H1 (cell line): ENCODE measurements around the gene IBSP. TPM values are rescaled to one million over a fixed set of nuclear protein-coding genes. Genes with fewer than 3 reads are reported as not detected.

Source experiments
- CTCF ChIA-PET: fragments of 300-600 bp; sonication (Branson Sonifier 250); formaldehyde crosslinking; loops from one replicate; lab custom pipeline; 2021; ENCODE audit not compliant: partially characterized antibody; lab: Charles Lee
- POLR2A ChIA-PET: fragments of 300-600 bp; sonication (Branson Sonifier 250); formaldehyde crosslinking; loops from one replicate; lab custom pipeline; 2021; ENCODE audit warnings: inconsistent platforms; ENCODE audit not compliant: partially characterized antibody; lab: Charles Lee
- DNase-seq, 2 experiments: peaks; one replicate each; pipeline versions ENCODE4 v3.0.0 to v3.0.0-alpha.2; 2010 to 2022; ENCODE audit warnings: low spot score in 2 of 2, low read depth in 1 of 2, mixed read lengths in 1 of 2
- FAIRE-seq: peaks from 2 replicates; lab custom pipeline; 2011; peaks lifted over from hg19 to GRCh38; lab: Jason Lieb, UNC
- H2AFZ ChIP-seq: 2 replicates; pipeline ENCODE4 v1.8.1; 2012; ENCODE audit warnings: low read length, inconsistent platforms
- H2AK5ac ChIP-seq: 2 replicates; pipeline ENCODE4 v1.6.1; 2013; ENCODE audit warnings: low read depth, low read length
- H2BK120ac ChIP-seq: replicated peaks from 2 replicates; pipeline ENCODE3; 2013; ENCODE audit warnings: low read depth, low read length, inconsistent platforms
- H2BK12ac ChIP-seq: 2 replicates; pipeline ENCODE4 v1.6.1; 2013; ENCODE audit warnings: low read depth, low read length
- H2BK15ac ChIP-seq: 2 replicates; pipeline ENCODE4 v1.6.1; 2013; ENCODE audit warnings: low read length
- H2BK20ac ChIP-seq: 2 replicates; pipeline ENCODE4 v1.6.1; 2013; ENCODE audit warnings: low read length
- H2BK5ac ChIP-seq: 2 replicates; pipeline ENCODE4 v1.6.1; 2013; ENCODE audit warnings: low read depth, low read length
- H3K14ac ChIP-seq: 2 replicates; pipeline ENCODE4 v1.6.1; 2013; ENCODE audit warnings: inconsistent platforms; ENCODE audit not compliant: insufficient read length
- H3K18ac ChIP-seq: 2 replicates; pipeline ENCODE4 v1.6.1; 2013; ENCODE audit warnings: low read length; ENCODE audit errors: extremely low read depth
- H3K23ac ChIP-seq: 2 replicates; pipeline ENCODE4 v1.6.1; 2013; ENCODE audit warnings: inconsistent platforms; ENCODE audit not compliant: insufficient read length
- H3K23me2 ChIP-seq: 2 replicates; pipeline ENCODE4 v1.6.1; 2013; ENCODE audit warnings: low read depth, low read length
- H3K27ac ChIP-seq: 2 replicates; pipeline ENCODE4 v1.6.1; 2011; ENCODE audit warnings: low read depth, low read length, inconsistent platforms
- H3K27me3 ChIP-seq, 4 experiments: replicated peaks in 1 of 4; 1 replicate in 1 of 4; 2 replicates in 3 of 4; pipeline versions ENCODE4 v1.6.1 to v1.8.1; 2011 to 2013; ENCODE audit warnings: low read length in 3 of 4, mild to moderate bottlenecking in 3 of 4, inconsistent platforms in 2 of 4, mixed read lengths in 2 of 4, moderate library complexity in 1 of 4; ENCODE audit not compliant: control insufficient read depth in 3 of 4, insufficient read depth in 3 of 4; ENCODE audit errors: extremely low read depth in 1 of 4
- H3K36me3 ChIP-seq, 4 experiments: 2 replicates each; pipeline versions ENCODE4 v1.6.1 to v1.8.1; 2011 to 2013; ENCODE audit warnings: mild to moderate bottlenecking in 4 of 4, low read length in 3 of 4, moderate library complexity in 2 of 4, control low read depth in 1 of 4, inconsistent platforms in 1 of 4; ENCODE audit not compliant: insufficient read depth in 4 of 4, control insufficient read depth in 2 of 4
- H3K4ac ChIP-seq: replicated peaks from 2 replicates; pipeline ENCODE3; 2013; ENCODE audit warnings: low read length, low read depth, mixed read lengths, inconsistent platforms; ENCODE audit not compliant: insufficient read length
- H3K4me1 ChIP-seq, 4 experiments: replicated peaks in 1 of 4; 1 replicate in 1 of 4; 2 replicates in 3 of 4; pipeline versions ENCODE4 v1.6.1 to v1.8.1; 2011 to 2013; ENCODE audit warnings: low read length in 3 of 4, inconsistent platforms in 2 of 4, mixed read lengths in 1 of 4; ENCODE audit not compliant: insufficient read depth in 4 of 4, control insufficient read depth in 3 of 4
- H3K4me2 ChIP-seq, 2 experiments: 2 replicates each; pipeline versions ENCODE4 v1.6.1 to v1.8.1; 2011 to 2013; ENCODE audit warnings: low read depth in 2 of 2, low read length in 2 of 2, control low read depth in 1 of 2, inconsistent platforms in 1 of 2, mild to moderate bottlenecking in 1 of 2; ENCODE audit not compliant: insufficient read depth in 1 of 2
- H3K4me3 ChIP-seq, 4 experiments: fragments of 200-600, 300-600 bp in 1 of 4; sonication (generic), shearing (Covaris generic), sonication (Bioruptor Twin) in 1 of 4; 2 replicates each; pipeline versions ENCODE4 v1.5.1 to v1.8.1; 2011 to 2016; ENCODE audit warnings: low read length in 4 of 4, low read depth in 3 of 4, control low read depth in 2 of 4, inconsistent platforms in 2 of 4, mild to moderate bottlenecking in 2 of 4, mixed read lengths in 1 of 4, moderate library complexity in 1 of 4; ENCODE audit not compliant: insufficient read depth in 2 of 4; ENCODE audit errors: extremely low read depth in 1 of 4
- H3K56ac ChIP-seq: replicated peaks from 2 replicates; pipeline ENCODE3; 2013; ENCODE audit warnings: low read depth, mild to moderate bottlenecking, mixed read lengths, low read length, inconsistent platforms; ENCODE audit not compliant: insufficient read length
- H3K79me1 ChIP-seq: 2 replicates; pipeline ENCODE4 v1.6.1; 2013; ENCODE audit warnings: low read depth, low read length, control low read depth
- H3K79me2 ChIP-seq, 2 experiments: 2 replicates each; pipeline versions ENCODE4 v1.6.1 to v1.8.1; 2012 to 2013; ENCODE audit warnings: low read length in 2 of 2, mild to moderate bottlenecking in 2 of 2, inconsistent platforms in 1 of 2; ENCODE audit not compliant: insufficient read depth in 2 of 2, control insufficient read depth in 1 of 2
- H3K9ac ChIP-seq, 4 experiments: replicated peaks in 1 of 4; 1 replicate in 1 of 4; 2 replicates in 3 of 4; pipeline versions ENCODE4 v1.6.1 to v1.8.1; 2011 to 2013; ENCODE audit warnings: low read depth in 3 of 4, low read length in 3 of 4, control low read depth in 2 of 4, mild to moderate bottlenecking in 2 of 4, moderate library complexity in 2 of 4, inconsistent platforms in 1 of 4; ENCODE audit errors: extremely low read depth in 1 of 4
- H3K9me3 ChIP-seq, 2 experiments: 2 replicates each; pipeline versions ENCODE4 v1.6.1 to v1.8.1; 2012 to 2013; ENCODE audit warnings: mild to moderate bottlenecking in 2 of 2, moderate library complexity in 2 of 2, control low read depth in 1 of 2, inconsistent platforms in 1 of 2, low read depth in 1 of 2, low read length in 1 of 2, mixed read lengths in 1 of 2; ENCODE audit not compliant: insufficient read depth in 2 of 2
- H4K20me1 ChIP-seq, 2 experiments: replicated peaks in 1 of 2; 2 replicates each; pipeline versions ENCODE3 to v1.8.1; 2011 to 2013; ENCODE audit warnings: inconsistent platforms in 2 of 2, low read length in 2 of 2, mild to moderate bottlenecking in 1 of 2; ENCODE audit not compliant: insufficient read depth in 2 of 2, control insufficient read depth in 1 of 2
- H4K5ac ChIP-seq: 2 replicates; pipeline ENCODE4 v1.6.1; 2013; ENCODE audit warnings: low read length, low read depth, mixed read lengths, inconsistent platforms; ENCODE audit not compliant: insufficient read length
- H4K8ac ChIP-seq: 2 replicates; pipeline ENCODE4 v1.8.0; 2013; ENCODE audit warnings: mild to moderate bottlenecking, moderate library complexity, low read length, inconsistent platforms; ENCODE audit not compliant: insufficient read depth; ENCODE audit errors: extremely low read depth
- H4K91ac ChIP-seq: replicated peaks from 2 replicates; pipeline ENCODE3; 2013; ENCODE audit warnings: low read length, mixed read lengths, inconsistent platforms; ENCODE audit not compliant: insufficient read length
- BRCA1 ChIP-seq: IDR thresholded peaks from 2 replicates; pipeline ENCODE4 v1.6.1; 2012; ENCODE audit warnings: low read depth, low read length, improper control_type of control experiment
- CBX5 ChIP-seq: fragments of 300-800, 300-1000 bp; sonication (generic); IDR thresholded peaks from 2 replicates; pipeline ENCODE4 v1.7.1; 2016; ENCODE audit warnings: antibody characterized with exemption, low read length, low read depth
- CBX8 ChIP-seq: fragments of 300-800, 300-1000 bp; sonication (generic); IDR thresholded peaks from 2 replicates; pipeline ENCODE4 v1.7.1; 2016; ENCODE audit warnings: low read depth, low read length, borderline replicate concordance
- CEBPB ChIP-seq: IDR thresholded peaks from 2 replicates; pipeline ENCODE4 v1.6.1; 2012; ENCODE audit warnings: low read depth, low read length
- CREB1 ChIP-seq: IDR thresholded peaks from 2 replicates; pipeline ENCODE4 v1.6.1; 2012; ENCODE audit warnings: inconsistent platforms
- GABPA ChIP-seq: IDR thresholded peaks from 2 replicates; pipeline ENCODE4 v1.6.1; 2011; ENCODE audit warnings: mild to moderate bottlenecking, low read length, moderate library complexity, borderline replicate concordance; ENCODE audit not compliant: insufficient read depth
- GTF2F1 ChIP-seq: IDR thresholded peaks from 2 replicates; pipeline ENCODE4 v1.6.1; 2012; ENCODE audit warnings: low read depth, low read length, improper control_type of control experiment, borderline replicate concordance
- JUND ChIP-seq: IDR thresholded peaks from 2 replicates; pipeline ENCODE4 v1.6.1; 2011; ENCODE audit warnings: mild to moderate bottlenecking, improper control_type of control experiment, low read length
- KDM5A ChIP-seq: fragments of 200-600 bp; IDR thresholded peaks from 2 replicates; pipeline ENCODE4 v1.7.1; 2012; ENCODE audit warnings: mild to moderate bottlenecking, low read length, inconsistent platforms, mixed read lengths
- MAX ChIP-seq: IDR thresholded peaks from 2 replicates; pipeline ENCODE4 v1.6.1; 2012; ENCODE audit warnings: inconsistent platforms
- NRF1 ChIP-seq: IDR thresholded peaks from 2 replicates; pipeline ENCODE4 v1.6.1; 2011; ENCODE audit warnings: mild to moderate bottlenecking, low read depth, low read length, improper control_type of control experiment
- PHF8 ChIP-seq: fragments of 200-600 bp; sonication (generic); conservative IDR thresholded peaks from 2 replicates; pipeline ENCODE4 v1.7.1; 2012; ENCODE audit warnings: low read depth, mild to moderate bottlenecking, inconsistent platforms, low read length, moderate library complexity
- POU5F1 ChIP-seq: IDR thresholded peaks from 2 replicates; pipeline ENCODE4 v1.6.1; 2011; ENCODE audit warnings: low read depth, mild to moderate bottlenecking, low read length, moderate library complexity
- RFX5 ChIP-seq: IDR thresholded peaks from 2 replicates; pipeline ENCODE4 v1.6.1; 2011; ENCODE audit warnings: low read depth, low read length, improper control_type of control experiment, borderline replicate concordance
- TAF7 ChIP-seq: optimal IDR thresholded peaks from 2 replicates; pipeline ENCODE3; 2011; ENCODE audit warnings: low read depth, mild to moderate bottlenecking, inconsistent platforms, low read length, moderate library complexity, borderline replicate concordance
- TBP ChIP-seq: IDR thresholded peaks from 2 replicates; pipeline ENCODE4 v1.6.1; 2011; ENCODE audit warnings: low read depth, low read length, improper control_type of control experiment
- WGBS, 2 experiments: shearing (Covaris generic) in 1 of 2; methylation state at CpG; one replicate each; pipeline versions ENCODE4 v1.1.6 to v1.1.7; 2013 to 2015; ENCODE audit warnings: low lambda C conversion rate in 2 of 2, mixed read lengths in 2 of 2, inconsistent platforms in 1 of 2, low coverage in 1 of 2, missing lambda C conversion rate in 1 of 2; ENCODE audit not compliant: insufficient replicate concordance in 2 of 2, insufficient coverage in 1 of 2, insufficient read length in 1 of 2; ENCODE audit errors: extremely low coverage in 1 of 2, missing lambda C conversion rate in 1 of 2; 5-methylcytosine and 5-hydroxymethylcytosine counted together
- polyA plus RNA-seq, 7 experiments: library from polyadenylated mRNA; depleted of rRNA in 3 of 7; stranded (reverse) in 5 of 7; unstranded in 2 of 7; fragments of >200 nt in 5 of 7; fragments of 200-250 nt in 2 of 7; gene quantifications; 1 replicate in 5 of 7; 2 replicates in 1 of 7; 4 replicates in 1 of 7; pipeline versions ENCODE4 v1.2.1 to v1.2.3, GENCODE V29; 2011 to 2013; ENCODE audit warnings: missing spikeins in 2 of 7, mixed read lengths in 2 of 7
- total RNA-seq: library from RNA; stranded (reverse); fragmentation: NEBNext Ultra II Directional; extraction: Animal tissue kit (Norgen Biotek cat#: 25700); gene quantifications from 2 replicates; pipeline ENCODE4 v1.2.1, GENCODE V29; 2021

The IBSP gene
- total and polyA plus RNA-seq, 2 of the 8 experiments (the other 6 are each of a cell fraction or from before 2014, with no cell fraction given): not detected

- POLR2A ChIA-PET: no interaction called here
- Histone ChIP-seq H2BK120ac (no peak overlapping the region), H3K9me3 (peaks cover 0 to 4% of the 10 kb centered on the region in 2 experiments; a peak in 2 of 4 replicates), H3K27me3 (no peaks in the 10 kb centered on the region), H3K18ac (no peak overlapping the region), H2BK20ac (no peak overlapping the region), H3K56ac (no peak overlapping the region), H3K79me2 (no peaks in the 10 kb centered on the region), H2BK5ac (no peak overlapping the region), H3K4me1 (no peaks in the 10 kb centered on the region), H4K8ac (no peak overlapping the region), H3K23me2 (no peaks in the 10 kb centered on the region), H3K23ac (no peak overlapping the region), H3K14ac (no peak overlapping the region), H4K5ac (no peak overlapping the region), H3K79me1 (no peaks in the 10 kb centered on the region), H3K4ac (no peak overlapping the region), H3K4me2 (no peak overlapping the region), H3K4me3 (no peak overlapping the region), H3K9ac (no peak overlapping the region), H4K91ac (no peak overlapping the region), H2AFZ (no peak overlapping the region), H3K36me3 (no peaks in the 10 kb centered on the region), H2BK15ac (no peak overlapping the region), H3K27ac (no peak overlapping the region), H4K20me1 (no peaks in the 10 kb centered on the region), H2BK12ac (no peak overlapping the region), H2AK5ac (no peak overlapping the region)
- CTCF ChIA-PET: no interaction called here
- 90% methylated on average over 2 of the region's 2 CpGs; no CpG with 5 or more reads in 1 of the 2 experiments for WGBS, 2 experiments
- FAIRE-seq: no peak
- no peak for DNase-seq
- TF ChIP-seq CBX8: no peak
- no peak for TF ChIP-seq TBP
- no peak for TF ChIP-seq CBX5
- TF ChIP-seq MAX: no peak
- no peak for TF ChIP-seq JUND
- no peak for TF ChIP-seq CEBPB
- no peak for TF ChIP-seq TAF7
- no peak for TF ChIP-seq POU5F1
- TF ChIP-seq KDM5A: no peak
- TF ChIP-seq CREB1: no peak
- TF ChIP-seq BRCA1: no peak
- TF ChIP-seq GTF2F1: no peak
- TF ChIP-seq NRF1: no peak
- no peak for TF ChIP-seq PHF8
- TF ChIP-seq RFX5: no peak
- TF ChIP-seq GABPA: no peak
These were observed 6.6 kb downstream of the IBSP start for GRCh38 chr4:87805971-87806370.
